Suprapubic skin (tissue), 4 donors: ENCODE data around the gene PCSK5.

Experiments
- CTCF ChIP-seq, 2 donors: fragments of 200-600 bp in 1 of 2; fragments of 450-650 bp in 1 of 2; sonication (generic) in 1 of 2; IDR thresholded peaks; one replicate each; pipeline ENCODE4 v1.5.1; 2016 to 2019; ENCODE audit warnings: antibody characterized with exemption in 2 of 2, mild to moderate bottlenecking in 1 of 2, moderate library complexity in 1 of 2
- EP300 ChIP-seq: sonication (generic); formaldehyde crosslinking; IDR thresholded peaks from one replicate; pipeline ENCODE4 v1.6.1; 2017; ENCODE audit warnings: antibody characterized with exemption
- POLR2A ChIP-seq, 2 donors: fragments of 450-650 bp; IDR thresholded peaks; one replicate each; pipeline ENCODE4 v1.6.1; 2017; ENCODE audit warnings: antibody characterized with exemption in 2 of 2, mild to moderate bottlenecking in 2 of 2, moderate library complexity in 2 of 2
- POLR2AphosphoS5 ChIP-seq, 3 donors: sonication (generic); formaldehyde crosslinking; IDR thresholded peaks; one replicate each; pipeline ENCODE4 v1.6.1; 2017; ENCODE audit warnings: antibody characterized with exemption in 3 of 3

- peak; percentile 43 to 46 for TF ChIP-seq CTCF (IDR thresholded peaks at IDR 0.05)
- no peak for TF ChIP-seq POLR2A (IDR thresholded peaks at IDR 0.05)
- no peak for TF ChIP-seq EP300
- TF ChIP-seq POLR2AphosphoS5 (IDR thresholded peaks at IDR 0.05), result no peak
Measured at GRCh38 chr9:76302947-76303550, 412.6 kb downstream of the PCSK5 start.
